GM23248 (cell line): Measurements from ENCODE around the gene C1orf21.

Experiments used
- EZH2 ChIP-seq: fragments of 200-600 bp; sonication (generic); IDR thresholded peaks from 2 replicates; pipeline ENCODE4 v1.6.1; 2018; ENCODE audit warnings: antibody characterized with exemption, mild to moderate bottlenecking; ENCODE audit not compliant: insufficient read depth, poor library complexity, severe bottlenecking
- EZH2phosphoT487 ChIP-seq: fragments of 200-600 bp; sonication (generic); IDR thresholded peaks from 2 replicates; pipeline ENCODE4 v1.6.1; 2018; ENCODE audit warnings: antibody characterized with exemption, moderate library complexity, mild to moderate bottlenecking, low read depth; ENCODE audit not compliant: insufficient read depth

- TF ChIP-seq EZH2 (no peak), EZH2phosphoT487 (no peak)
Measured at GRCh38 chr1:184445997-184446396, 59.2 kb downstream of the C1orf21 start.
